HEK293T (cell line): ENCODE results near the gene SLC22A15.

Experiments used
- ELF4 ChIP-seq: fragments of 450-650 bp; IDR thresholded peaks from 2 replicates; pipeline ENCODE4 v1.6.1; 2017; ENCODE audit warnings: antibody characterized with exemption
- FOXM1 ChIP-seq: fragments of 450-650 bp; IDR thresholded peaks from 2 replicates; pipeline ENCODE4 v1.6.1; 2017; ENCODE audit warnings: mild to moderate bottlenecking, borderline replicate concordance
- L3MBTL2 ChIP-seq: fragments of 450-650 bp; conservative IDR thresholded peaks from 2 replicates; pipeline ENCODE4 v1.6.1; 2016; ENCODE audit warnings: mild to moderate bottlenecking
- LEF1 ChIP-seq: fragments of 450-650 bp; IDR thresholded peaks from 2 replicates; pipeline ENCODE4 v1.6.1; 2017; ENCODE audit warnings: mild to moderate bottlenecking, borderline replicate concordance
- NFRKB ChIP-seq: fragments of 450-650 bp; IDR thresholded peaks from 2 replicates; pipeline ENCODE4 v1.6.1; 2016; ENCODE audit warnings: mild to moderate bottlenecking, moderate library complexity
- SP1 ChIP-seq: fragments of 450-650 bp; IDR thresholded peaks from 2 replicates; pipeline ENCODE4 v1.6.1; 2017

DNA sequence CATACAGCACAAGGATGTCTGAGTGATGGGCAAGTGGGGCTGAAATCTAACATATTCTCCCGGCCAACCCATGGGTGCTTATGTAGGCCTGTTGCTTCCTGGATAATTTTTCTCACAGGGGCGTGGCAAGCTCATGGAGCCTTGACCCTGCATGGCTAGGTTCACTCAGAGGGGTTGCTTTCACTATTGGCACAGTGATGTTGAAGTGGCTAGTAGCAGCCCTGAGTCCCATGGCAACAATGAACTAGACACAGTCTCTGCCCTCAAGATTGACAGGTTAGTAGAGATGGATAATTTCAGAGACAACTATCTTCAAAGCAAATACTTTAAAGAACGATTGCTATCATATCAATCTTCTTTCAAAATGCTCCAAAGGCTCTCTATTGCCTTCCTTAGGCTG lies 128.4 kb downstream of the SLC22A15 start:
- TF ChIP-seq LEF1 (no peak), SP1 (no peak), FOXM1 (no peak), NFRKB (no peak), ELF4 (no peak), L3MBTL2 (no peak)
